CD4-positive, CD25-positive, alpha-beta regulatory T cell (primary cell): ENCODE results near the gene CUX1. TPM values are rescaled to one million over a fixed set of nuclear protein-coding genes. Genes with fewer than 3 reads are reported as not detected.

Experiments
- ATAC-seq, 2 donors: fragments of 150-1000 bp; cut with Tn5 transposase; one replicate each; pipeline ENCODE4 v1.10.0; 2021; ENCODE audit warnings: low read depth in 2 of 2, moderate number of reproducible peaks in 2 of 2, moderate library complexity in 1 of 2
- DNase-seq, 3 donors: peaks; one replicate each; pipeline versions ENCODE4 v3.0.0 to v3.0.0-alpha.2; 2012 to 2022; ENCODE audit warnings: mixed read lengths in 1 of 3
- H3K27ac ChIP-seq: one replicate; pipeline ENCODE4 v1.7.0; 2013; ENCODE audit warnings: mild to moderate bottlenecking, low read length; ENCODE audit not compliant: insufficient read depth, poor library complexity, severe bottlenecking
- H3K27me3 ChIP-seq: one replicate; pipeline ENCODE4 v1.7.0; 2013; ENCODE audit warnings: low read length; ENCODE audit not compliant: control insufficient read depth, insufficient read depth
- H3K36me3 ChIP-seq: one replicate; pipeline ENCODE4 v1.7.0; 2013; ENCODE audit warnings: mild to moderate bottlenecking, low read length, moderate library complexity; ENCODE audit not compliant: control insufficient read depth, insufficient read depth
- H3K4me1 ChIP-seq: 2 replicates; pipeline ENCODE4 v1.7.0; 2013; ENCODE audit warnings: mild to moderate bottlenecking, low read length; ENCODE audit not compliant: insufficient read depth, control insufficient read depth, poor library complexity, severe bottlenecking
- H3K4me3 ChIP-seq: one replicate; pipeline ENCODE4 v1.7.0; 2013; ENCODE audit warnings: low read depth, mild to moderate bottlenecking, low read length, moderate library complexity
- H3K9me3 ChIP-seq, 2 experiments: 1 replicate in 1 of 2; 2 replicates in 1 of 2; pipeline ENCODE4 v1.7.0; 2013; ENCODE audit warnings: low read length in 2 of 2, mild to moderate bottlenecking in 1 of 2, moderate library complexity in 1 of 2; ENCODE audit not compliant: control insufficient read depth in 2 of 2
- H3K27ac Mint-ChIP-seq, 3 donors: one replicate each; pipeline ENCODE4 v1.8.0; 2020 to 2022; ENCODE audit warnings: mild to moderate bottlenecking in 3 of 3, mixed read lengths in 3 of 3, moderate library complexity in 2 of 3
- H3K27me3 Mint-ChIP-seq: one replicate; pipeline ENCODE4 v1.8.0; 2022; ENCODE audit warnings: mild to moderate bottlenecking, mixed read lengths
- H3K36me3 Mint-ChIP-seq: one replicate; pipeline ENCODE4 v1.8.0; 2020; ENCODE audit warnings: mixed read lengths
- H3K4me1 Mint-ChIP-seq, 4 donors: one replicate each; pipeline ENCODE4 v1.8.0; 2020 to 2022; ENCODE audit warnings: mixed read lengths in 4 of 4, mild to moderate bottlenecking in 1 of 4
- H3K4me3 Mint-ChIP-seq, 4 donors: one replicate each; pipeline ENCODE4 v1.8.0; 2020 to 2022; ENCODE audit warnings: mild to moderate bottlenecking in 4 of 4, mixed read lengths in 4 of 4, moderate library complexity in 3 of 4
- H3K9me3 Mint-ChIP-seq, 7 donors: one replicate each; pipeline ENCODE4 v1.8.0; 2020 to 2022; ENCODE audit warnings: mixed read lengths in 7 of 7, mild to moderate bottlenecking in 3 of 7, moderate library complexity in 2 of 7
- polyA plus RNA-seq, 4 donors: library from polyadenylated mRNA; unstranded; fragments of 300-500 nt; fragmentation: Illumina TruSeq; gene quantifications; one replicate each; pipeline ENCODE4 v1.2.3, GENCODE V29; 2021
- total RNA-seq: library from RNA; stranded (reverse); gene quantifications from one replicate; pipeline ENCODE4 v1.2.3, GENCODE V29; 2022

CUX1 gene
- total and polyA plus RNA-seq, 5 donors from 2014 or later = 6.0 to 45.1 (median 7.8) TPM

DNA sequence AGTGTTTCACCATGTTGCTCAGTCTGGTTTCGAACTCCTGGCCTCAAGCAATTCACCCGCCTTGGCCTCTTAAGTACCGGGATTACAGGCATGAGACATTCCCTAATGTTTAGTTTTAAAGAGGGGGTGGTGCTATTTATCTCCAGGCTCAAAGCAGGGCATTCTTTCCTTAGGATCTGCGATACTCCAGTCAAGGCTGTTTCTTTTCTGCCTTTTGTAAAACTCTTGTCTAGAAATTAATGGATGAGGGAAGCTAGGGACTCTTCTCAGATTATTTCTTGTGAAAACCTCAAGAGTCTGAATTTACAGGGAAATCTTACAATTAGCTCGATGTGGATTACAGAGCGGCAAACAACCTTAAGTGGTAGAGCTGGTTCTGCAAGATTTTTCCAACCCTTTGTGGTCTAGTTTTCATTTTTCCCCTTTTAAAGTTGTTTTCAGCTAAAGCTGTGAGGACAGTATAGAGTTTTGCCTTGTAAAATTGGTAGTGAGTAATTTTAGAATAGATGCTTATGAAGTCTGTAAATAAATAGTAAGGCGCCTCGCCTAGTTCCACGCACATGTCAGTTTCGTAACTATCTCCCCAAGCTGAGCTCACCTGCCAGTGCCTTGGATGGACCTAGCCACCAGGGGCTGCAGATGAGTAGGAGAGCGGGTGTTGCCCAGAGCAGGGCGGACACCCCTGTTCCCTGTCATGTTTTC lies 53.1 kb downstream of the CUX1 start:
- Mint-ChIP-seq H3K27ac (no peak overlapping the region), H3K4me1 (peaks cover 0 to 20% (median 8%) of the 10 kb centered on the region in 4 donors), H3K9me3 (no peaks in the 10 kb centered on the region), H3K27me3 (no peaks in the 10 kb centered on the region), H3K4me3 (no peak overlapping the region), H3K36me3 (peaks cover 8% of the 10 kb centered on the region)
- Histone ChIP-seq H3K4me3 (no peak overlapping the region), H3K4me1 (no peaks in the 10 kb centered on the region), H3K36me3 (no peaks in the 10 kb centered on the region), H3K9me3 (no peaks in the 10 kb centered on the region), H3K27me3 (no peaks in the 10 kb centered on the region), H3K27ac (no peak overlapping the region)
- no peak for ATAC-seq
- no peak for DNase-seq

- no peaks in the 10 kb centered on the region for H3K36me3 ChIP-seq
- H3K27me3 Mint-ChIP-seq = no peaks in the 10 kb centered on the region
- no peak for DNase-seq
- H3K4me1 ChIP-seq = no peaks in the 10 kb centered on the region
- ATAC-seq = no peak
- peaks cover 0 to 19% (median 8%) of the 10 kb centered on the region in 4 donors for H3K4me1 Mint-ChIP-seq
- no peak overlapping the region for H3K4me3 ChIP-seq
- no peak overlapping the region for H3K4me3 Mint-ChIP-seq
- no peaks in the 10 kb centered on the region for H3K9me3 ChIP-seq
- no peaks in the 10 kb centered on the region for H3K9me3 Mint-ChIP-seq
- H3K36me3 Mint-ChIP-seq = peaks cover 8% of the 10 kb centered on the region
- no peaks in the 10 kb centered on the region for H3K27me3 ChIP-seq
- no peak overlapping the region for H3K27ac Mint-ChIP-seq
- H3K27ac ChIP-seq = no peak overlapping the region
Measured at GRCh38 chr7:101871351-101871750, 53.9 kb downstream of the CUX1 start.

DNA sequence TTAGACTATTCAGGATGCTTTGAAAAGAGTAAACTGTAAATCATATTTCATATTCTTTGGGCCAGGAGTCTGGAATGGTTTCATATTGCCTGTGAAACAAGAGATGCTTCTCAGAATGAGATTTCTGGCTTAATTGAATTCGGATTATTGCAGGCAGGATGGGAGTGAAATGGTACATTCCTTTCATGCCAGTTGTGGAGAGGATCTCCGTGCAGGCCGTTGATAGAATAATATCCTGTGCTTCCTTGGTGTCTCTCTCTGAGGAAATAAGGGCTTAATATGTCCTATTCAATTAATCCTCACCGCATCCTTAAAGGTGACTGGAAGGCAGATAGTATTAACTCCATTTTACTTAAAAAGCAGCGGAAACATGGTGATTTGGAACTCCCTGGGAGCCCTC lies 56.6 kb downstream of the CUX1 start:
- H3K27me3 ChIP-seq = no peaks in the 10 kb centered on the region
- H3K36me3 ChIP-seq = no peaks in the 10 kb centered on the region
- no peak overlapping the region for H3K4me3 ChIP-seq
- H3K9me3 ChIP-seq = no peaks in the 10 kb centered on the region
- no peaks in the 10 kb centered on the region for H3K9me3 Mint-ChIP-seq
- H3K4me3 Mint-ChIP-seq = no peak overlapping the region
- no peak for ATAC-seq
- H3K27ac ChIP-seq = no peak overlapping the region
- H3K36me3 Mint-ChIP-seq = peaks cover 8% of the 10 kb centered on the region
- DNase-seq = no peak
- peaks cover 0 to 14% (median 10%) of the 10 kb centered on the region in 4 donors for H3K4me1 Mint-ChIP-seq
- H3K4me1 ChIP-seq = no peaks in the 10 kb centered on the region
- no peak overlapping the region for H3K27ac Mint-ChIP-seq
- H3K27me3 Mint-ChIP-seq = no peaks in the 10 kb centered on the region

- Mint-ChIP-seq H3K4me1 (peaks cover 0 to 18% (median 10%) of the 10 kb centered on the region in 4 donors), H3K36me3 (peaks cover 8% of the 10 kb centered on the region), H3K9me3 (no peaks in the 10 kb centered on the region), H3K27me3 (no peaks in the 10 kb centered on the region), H3K27ac (no peak overlapping the region), H3K4me3 (no peak overlapping the region)
- Histone ChIP-seq H3K36me3 (no peaks in the 10 kb centered on the region), H3K9me3 (no peaks in the 10 kb centered on the region), H3K27ac (no peak overlapping the region), H3K27me3 (no peaks in the 10 kb centered on the region), H3K4me3 (no peak overlapping the region), H3K4me1 (no peaks in the 10 kb centered on the region)
- DNase-seq (no peak), ATAC-seq (no peak)
Measured at GRCh38 chr7:101875283-101875846, 57.9 kb downstream of the CUX1 start.

DNA sequence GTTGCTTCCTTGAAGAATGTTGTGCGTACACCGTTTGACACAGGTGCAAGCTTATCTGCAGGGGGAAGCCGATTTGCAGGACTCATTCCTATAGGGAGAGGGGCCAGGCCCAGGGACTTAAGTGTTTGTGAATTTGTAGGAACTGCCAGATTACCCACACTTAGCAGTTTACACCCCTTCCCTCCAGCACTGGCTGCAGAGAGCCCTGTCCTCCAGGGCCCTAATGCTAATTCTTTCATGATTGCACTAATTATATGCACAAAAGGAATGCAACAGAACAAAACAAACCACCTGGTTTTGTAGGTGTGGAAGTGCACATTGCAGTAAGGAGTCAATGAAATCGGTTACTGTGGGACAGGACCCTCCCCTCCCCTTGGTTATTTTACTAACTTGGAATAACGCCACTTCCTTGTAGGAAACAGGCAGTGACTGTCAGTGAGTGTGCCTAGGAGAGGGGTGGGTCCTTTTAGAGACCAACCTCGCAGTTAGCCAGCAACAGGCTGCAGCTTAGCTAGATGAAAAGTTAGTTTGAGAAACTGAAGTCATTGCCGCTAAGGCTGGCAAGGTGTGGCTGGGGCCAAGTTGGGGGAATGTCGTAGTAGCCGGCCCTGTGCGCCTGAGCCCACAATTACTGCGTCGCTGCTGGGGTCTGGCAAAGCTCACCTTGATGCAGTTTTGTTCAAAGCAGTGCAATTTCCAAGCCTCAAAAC lies 60.6 kb downstream of the CUX1 start:
- Mint-ChIP-seq H3K4me3 (no peak overlapping the region), H3K27ac (no peak overlapping the region), H3K27me3 (no peaks in the 10 kb centered on the region), H3K36me3 (peaks cover 8% of the 10 kb centered on the region), H3K4me1 (peaks cover 0 to 29% (median 14%) of the 10 kb centered on the region in 4 donors), H3K9me3 (no peaks in the 10 kb centered on the region)
- Histone ChIP-seq H3K4me3 (no peak overlapping the region), H3K27me3 (no peaks in the 10 kb centered on the region), H3K27ac (no peak overlapping the region), H3K4me1 (no peaks in the 10 kb centered on the region), H3K9me3 (no peaks in the 10 kb centered on the region), H3K36me3 (no peaks in the 10 kb centered on the region)
- DNase-seq = no peak
- ATAC-seq = no peak

GRCh38 chr7:101878938-101879337 lies 61.5 kb downstream of the CUX1 start:
- no peak overlapping the region for H3K4me3 ChIP-seq
- ATAC-seq (no peak), DNase-seq (no peak)
- Mint-ChIP-seq H3K9me3 (no peaks in the 10 kb centered on the region), H3K27me3 (no peaks in the 10 kb centered on the region), H3K27ac (no peak overlapping the region), H3K4me1 (peaks cover 0 to 29% (median 14%) of the 10 kb centered on the region in 4 donors), H3K36me3 (peaks cover 8% of the 10 kb centered on the region), H3K4me3 (no peak overlapping the region)
- no peaks in the 10 kb centered on the region for H3K36me3 ChIP-seq
- no peaks in the 10 kb centered on the region for H3K9me3 ChIP-seq
- no peaks in the 10 kb centered on the region for H3K27me3 ChIP-seq
- H3K4me1 ChIP-seq = no peaks in the 10 kb centered on the region
- no peak overlapping the region for H3K27ac ChIP-seq

- Histone ChIP-seq H3K27me3 (no peaks in the 10 kb centered on the region), H3K4me1 (peaks cover 4% of the 10 kb centered on the region), H3K9me3 (no peaks in the 10 kb centered on the region), H3K27ac (no peak overlapping the region), H3K4me3 (no peak overlapping the region), H3K36me3 (no peaks in the 10 kb centered on the region)
- DNase-seq (no peak), ATAC-seq (no peak)
- Mint-ChIP-seq H3K36me3 (peaks cover 2% of the 10 kb centered on the region), H3K4me3 (no peak overlapping the region), H3K4me1 (peaks cover under 1 to 35% (median 18%) of the 10 kb centered on the region in 4 donors), H3K9me3 (no peaks in the 10 kb centered on the region), H3K27me3 (no peaks in the 10 kb centered on the region), H3K27ac (peak overlapping the region in 1 of 3 donors; percentile 14)
Measured at GRCh38 chr7:101879565-101879964, 62.1 kb downstream of the CUX1 start.
